DOHH2 (cell line): ENCODE measurements around the gene TMEM190.

Experiments used
- CTCF ChIP-seq: fragments of 200-600 bp; sonication (generic); IDR thresholded peaks from one replicate; pipeline ENCODE4 v1.5.1; 2014; ENCODE audit warnings: antibody characterized with exemption, mild to moderate bottlenecking, low read depth, low read length; ENCODE audit not compliant: poor library complexity, severe bottlenecking
- EZH2phosphoT487 ChIP-seq: fragments of 200-600 bp; sonication (generic); IDR thresholded peaks from 2 replicates; pipeline ENCODE4 v1.6.1; 2017; ENCODE audit warnings: borderline replicate concordance, mild to moderate bottlenecking, antibody characterized with exemption, low read length, moderate library complexity, mixed read lengths

GRCh38 chr19:55387736-55388497 lies 11.3 kb downstream of the TMEM190 start:
- TF ChIP-seq CTCF (no peak), EZH2phosphoT487 (no peak)
